NCI-H774 (cell line): ENCODE measurements around the gene CYP2W1.
"Not testable (repeated sequence)": the region's sequence is repeated elsewhere in the genome, so short reads cannot be mapped to it uniquely, and the experiment has no call there.

Experiments
- DNase-seq: peaks from one replicate; lab custom pipeline; 2025; lab: John Stamatoyannopoulos, UW

Gene CYP2W1

GRCh38 chr7:1028775-1029636 is 46.0 kb downstream of the CYP2W1 start:
- peak; percentile 63 for DNase-seq

GRCh38 chr7:1029637-1030443 is 46.9 kb downstream of the CYP2W1 start:
- no peak for DNase-seq

- peak; percentile 31 for DNase-seq
Measured at GRCh38 chr7:1030444-1031070, 47.6 kb downstream of the CYP2W1 start.

GRCh38 chr7:1031716-1032455 is 48.9 kb downstream of the CYP2W1 start:
- no peak for DNase-seq

- no peak for DNase-seq
Measured at GRCh38 chr7:1032536-1033181, 49.7 kb downstream of the CYP2W1 start.

GRCh38 chr7:1033546-1034145 is 50.7 kb downstream of the CYP2W1 start:
- DNase-seq: no peak

- DNase-seq: not testable (repeated sequence)
Measured at GRCh38 chr7:1034769-1035168, 51.8 kb downstream of the CYP2W1 start.

GRCh38 chr7:1036164-1036928 is 53.4 kb downstream of the CYP2W1 start:
- DNase-seq: not testable (repeated sequence)
